Thyroid gland (tissue), 4 donors: ENCODE results near the gene SLCO4A1.

Source experiments
- POLR2A ChIP-seq, 2 donors: fragments of 450-650 bp; IDR thresholded peaks; one replicate each; pipeline ENCODE4 v1.6.1; 2017; ENCODE audit warnings: antibody characterized with exemption in 2 of 2, mild to moderate bottlenecking in 2 of 2, moderate library complexity in 1 of 2
- TF ChIP-seq, protein P1 (sequence below), 6 experiments: fragments of 200-600 bp in 3 of 6; fragments of 450-650 bp in 3 of 6; sonication (generic) in 3 of 6; IDR thresholded peaks; one replicate each; pipeline ENCODE4 v1.5.1; 2016 to 2019; ENCODE audit warnings: antibody characterized with exemption in 6 of 6, mild to moderate bottlenecking in 2 of 6, inconsistent platforms in 1 of 6, moderate library complexity in 1 of 6

DNA sequence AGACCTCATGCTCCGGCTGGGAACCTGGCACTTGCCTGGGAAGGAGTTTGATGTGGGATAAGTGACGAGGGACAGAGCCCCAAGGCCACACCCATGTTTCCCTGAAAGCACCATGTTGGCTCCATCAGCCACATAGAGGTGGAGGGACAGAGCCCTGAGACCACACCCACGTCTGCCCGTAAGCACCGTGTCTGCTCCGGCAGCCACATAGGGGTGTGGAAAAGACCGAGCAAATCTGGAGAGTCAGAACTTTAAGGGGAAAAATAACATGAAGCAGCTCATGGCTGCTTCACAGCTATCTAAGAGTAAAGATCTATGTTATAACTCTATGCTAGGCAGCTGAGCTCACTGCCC, 15.3 kb downstream of the SLCO4A1 start:
- TF ChIP-seq, protein P1, sequence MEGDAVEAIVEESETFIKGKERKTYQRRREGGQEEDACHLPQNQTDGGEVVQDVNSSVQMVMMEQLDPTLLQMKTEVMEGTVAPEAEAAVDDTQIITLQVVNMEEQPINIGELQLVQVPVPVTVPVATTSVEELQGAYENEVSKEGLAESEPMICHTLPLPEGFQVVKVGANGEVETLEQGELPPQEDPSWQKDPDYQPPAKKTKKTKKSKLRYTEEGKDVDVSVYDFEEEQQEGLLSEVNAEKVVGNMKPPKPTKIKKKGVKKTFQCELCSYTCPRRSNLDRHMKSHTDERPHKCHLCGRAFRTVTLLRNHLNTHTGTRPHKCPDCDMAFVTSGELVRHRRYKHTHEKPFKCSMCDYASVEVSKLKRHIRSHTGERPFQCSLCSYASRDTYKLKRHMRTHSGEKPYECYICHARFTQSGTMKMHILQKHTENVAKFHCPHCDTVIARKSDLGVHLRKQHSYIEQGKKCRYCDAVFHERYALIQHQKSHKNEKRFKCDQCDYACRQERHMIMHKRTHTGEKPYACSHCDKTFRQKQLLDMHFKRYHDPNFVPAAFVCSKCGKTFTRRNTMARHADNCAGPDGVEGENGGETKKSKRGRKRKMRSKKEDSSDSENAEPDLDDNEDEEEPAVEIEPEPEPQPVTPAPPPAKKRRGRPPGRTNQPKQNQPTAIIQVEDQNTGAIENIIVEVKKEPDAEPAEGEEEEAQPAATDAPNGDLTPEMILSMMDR (IDR thresholded peaks at IDR 0.05): no peak
- TF ChIP-seq POLR2A (IDR thresholded peaks at IDR 0.05): no peak
